GM19395 (cell line): Measurements from ENCODE around the gene CHCHD4.

ENCODE experiments used
- ATAC-seq: cut with Tn5 transposase; IDR thresholded peaks from one replicate; pipeline ENCODE4 v1.9.1; 2021; ENCODE audit warnings: mild to moderate bottlenecking, moderate library complexity; ENCODE audit not compliant: unreplicated experiment

Gene CHCHD4

DNA sequence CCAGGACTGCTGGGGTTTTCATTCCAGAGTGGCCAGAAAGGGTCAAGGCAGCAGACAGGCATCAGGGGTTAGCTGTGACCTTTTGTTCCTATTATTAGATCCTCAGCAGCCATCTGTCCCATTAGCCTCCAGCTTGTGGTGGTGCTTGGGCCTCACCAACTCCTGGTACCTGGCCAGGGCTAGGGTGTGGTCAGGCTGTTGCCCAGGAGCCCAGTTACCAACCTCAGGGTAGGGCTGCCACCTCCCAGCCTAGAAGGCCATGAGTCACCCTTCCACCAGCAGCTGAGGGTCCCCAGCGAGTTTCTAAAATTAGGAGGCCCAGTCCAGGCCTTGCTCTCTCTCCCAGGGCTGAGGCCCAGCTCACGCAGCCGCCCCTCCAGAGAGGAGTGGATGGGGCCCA, 12.3 kb upstream of the CHCHD4 start:
- no peak for ATAC-seq

DNA sequence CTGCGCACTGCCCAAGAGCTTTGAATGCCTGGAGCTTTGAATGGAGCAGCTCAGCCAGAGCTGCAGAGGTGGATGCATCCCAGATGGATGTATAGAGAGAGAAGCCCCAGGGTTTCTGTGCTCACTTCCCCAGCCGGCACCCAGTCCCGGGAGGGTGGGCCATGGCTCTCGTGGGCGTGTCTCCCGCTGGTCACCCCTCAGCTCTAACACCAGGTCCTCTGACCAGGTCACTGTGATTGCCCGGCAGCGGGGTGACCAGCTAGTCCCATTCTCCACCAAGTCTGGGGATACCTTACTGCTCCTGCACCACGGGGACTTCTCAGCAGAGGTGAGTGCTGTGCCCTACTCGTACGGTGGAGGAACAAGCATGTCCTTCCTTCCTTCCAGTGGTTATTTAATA, 10.9 kb upstream of the CHCHD4 start:
- ATAC-seq, result no peak

DNA sequence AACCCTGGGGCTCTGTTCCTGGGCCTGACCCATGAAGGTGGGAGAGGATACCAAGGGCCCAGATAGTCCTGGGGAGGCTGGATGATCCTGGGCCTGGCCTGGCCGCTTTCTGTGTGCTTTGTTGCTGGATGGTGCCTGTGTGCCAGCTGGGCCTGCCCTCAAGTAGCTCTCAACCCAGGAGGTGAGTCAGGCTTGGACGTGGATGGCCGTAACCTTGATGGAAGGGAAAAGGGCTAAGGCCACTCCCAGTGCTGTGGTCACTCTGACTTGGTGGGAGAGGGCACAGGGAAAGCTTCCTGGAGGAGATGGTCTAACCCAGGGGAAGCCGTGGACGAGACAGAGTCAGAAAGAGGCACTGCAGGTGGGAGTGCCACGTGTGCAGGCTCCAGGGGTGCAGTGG, 9.6 kb upstream of the CHCHD4 start:
- ATAC-seq, result no peak

DNA sequence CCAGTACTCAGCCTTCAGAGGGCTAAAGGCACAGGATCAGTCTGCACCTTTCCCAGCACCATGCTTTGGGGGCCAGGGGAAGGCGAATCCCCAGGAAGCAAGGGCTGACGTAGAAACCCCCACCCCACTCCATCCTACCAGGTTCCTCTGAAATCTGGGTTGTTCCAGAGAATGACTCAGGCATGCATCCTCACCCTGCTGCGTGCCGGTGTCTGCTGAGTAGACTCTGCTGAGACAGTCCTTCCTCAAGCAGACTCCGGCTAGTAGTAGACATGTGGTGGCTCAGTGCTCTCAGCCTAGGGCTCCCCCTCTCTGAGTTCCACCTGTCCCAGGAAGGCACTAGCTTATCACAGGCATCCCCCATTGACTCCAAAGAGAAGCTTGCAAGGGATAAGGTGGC, 9.2 kb upstream of the CHCHD4 start:
- ATAC-seq, result no peak

DNA sequence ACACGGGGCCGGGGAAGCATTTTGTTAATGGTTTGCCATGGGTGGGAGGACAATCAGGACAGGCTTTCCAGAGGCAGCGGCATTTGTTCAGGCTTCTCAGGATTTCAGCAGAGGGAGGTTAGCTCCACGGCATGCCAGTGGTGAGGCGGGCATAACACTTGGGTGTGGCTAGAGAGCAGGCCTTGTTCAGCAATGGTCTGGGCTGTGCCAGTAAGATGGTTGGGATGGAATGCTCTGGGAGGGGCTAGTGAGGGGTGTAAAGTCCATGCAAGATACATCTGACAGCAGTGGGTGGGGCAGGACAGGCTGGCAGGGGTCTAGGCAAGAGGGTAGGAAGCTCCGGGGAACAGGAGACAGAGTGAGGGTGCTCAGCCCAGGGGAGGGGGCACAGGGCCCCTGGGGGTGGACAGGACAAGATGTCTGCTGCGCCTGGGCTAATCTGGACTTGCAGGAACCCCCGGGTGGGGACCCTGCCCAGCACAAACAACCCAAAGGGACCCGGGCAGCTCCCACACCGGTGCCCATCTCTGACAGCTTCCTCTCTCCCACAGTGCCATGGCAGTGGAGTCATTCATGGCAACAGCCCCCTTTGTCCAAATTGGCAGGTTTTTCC, 8.6 kb upstream of the CHCHD4 start:
- no peak for ATAC-seq

DNA sequence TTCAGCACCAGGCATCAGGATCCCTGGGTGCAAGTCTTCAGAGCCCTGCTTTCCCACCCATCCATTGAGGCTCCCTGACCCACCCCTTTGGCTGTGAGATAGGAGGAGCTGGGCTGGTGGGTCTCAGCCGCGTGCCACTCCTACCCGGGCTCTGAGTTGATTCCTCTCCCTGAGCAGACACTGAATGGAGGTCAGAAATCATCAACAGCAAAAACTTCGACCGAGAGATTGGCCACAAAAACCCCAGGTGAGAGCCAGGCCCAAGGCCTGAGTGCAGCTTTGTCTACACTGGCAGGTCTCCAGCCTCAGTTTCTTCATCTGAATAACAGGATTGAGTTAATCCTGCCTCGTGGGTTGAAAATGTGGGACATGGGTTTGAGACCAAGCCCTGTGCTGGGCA, 8.0 kb upstream of the CHCHD4 start:
- no peak for ATAC-seq

DNA sequence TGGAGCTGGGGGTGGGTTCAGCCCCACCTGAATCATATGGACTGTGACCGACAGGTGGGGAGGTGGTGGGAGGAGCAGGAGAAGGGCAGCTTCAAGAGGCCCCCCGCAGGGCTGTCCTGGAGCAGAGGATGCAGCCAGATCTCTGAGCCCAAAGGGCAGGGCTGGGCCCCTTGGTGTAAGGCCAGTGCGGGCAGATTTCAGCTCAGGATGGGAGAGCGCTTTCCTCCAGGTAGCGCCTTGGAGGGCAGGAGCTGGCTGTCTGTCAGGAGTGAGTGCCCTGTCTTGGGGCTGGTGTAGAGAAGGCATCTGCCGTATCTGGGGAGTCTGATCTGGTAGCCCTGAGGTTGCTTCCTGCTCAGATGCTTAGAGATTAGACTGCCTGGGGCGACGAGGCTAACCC, 7.5 kb upstream of the CHCHD4 start:
- no peak for ATAC-seq

DNA sequence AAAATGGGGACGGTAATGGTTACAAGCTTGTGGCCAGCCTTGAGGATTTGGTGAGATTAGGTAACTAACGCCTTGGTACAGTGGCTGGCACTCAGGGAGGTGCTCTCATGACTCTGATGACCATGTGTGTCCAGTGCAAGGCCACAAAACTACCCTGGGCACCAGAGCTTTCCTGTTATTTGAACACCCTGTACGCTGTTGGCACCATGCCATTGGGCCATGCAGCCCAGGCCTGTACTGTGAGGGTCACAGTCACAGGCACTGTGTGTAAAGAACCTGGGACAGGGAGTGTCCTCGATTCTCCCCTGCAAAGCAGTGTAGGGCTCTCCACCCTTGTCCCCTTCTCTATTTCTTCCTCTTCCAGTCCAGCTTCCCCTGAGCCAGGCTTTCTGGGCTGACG, 6.5 kb upstream of the CHCHD4 start:
- ATAC-seq, result no peak

DNA sequence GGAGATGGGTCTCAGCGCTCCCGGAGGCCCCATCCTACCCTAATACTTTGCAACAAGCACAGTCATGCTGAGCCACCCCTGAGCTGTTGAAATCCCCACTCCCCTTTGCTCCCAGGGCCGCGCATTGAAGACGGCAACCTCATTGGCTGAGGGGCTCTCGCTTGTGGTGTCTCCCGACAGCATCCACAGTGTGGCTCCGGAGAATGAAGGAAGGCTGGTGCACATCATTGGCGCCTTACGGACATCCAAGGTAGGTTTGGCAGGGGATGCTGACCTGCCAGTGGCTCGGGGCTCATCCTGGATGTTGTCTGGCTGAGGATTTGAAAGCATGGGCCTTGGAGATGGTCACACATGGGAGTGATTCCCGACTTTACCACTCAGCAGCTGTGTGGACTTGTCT, 6.0 kb upstream of the CHCHD4 start:
- ATAC-seq, result no peak

DNA sequence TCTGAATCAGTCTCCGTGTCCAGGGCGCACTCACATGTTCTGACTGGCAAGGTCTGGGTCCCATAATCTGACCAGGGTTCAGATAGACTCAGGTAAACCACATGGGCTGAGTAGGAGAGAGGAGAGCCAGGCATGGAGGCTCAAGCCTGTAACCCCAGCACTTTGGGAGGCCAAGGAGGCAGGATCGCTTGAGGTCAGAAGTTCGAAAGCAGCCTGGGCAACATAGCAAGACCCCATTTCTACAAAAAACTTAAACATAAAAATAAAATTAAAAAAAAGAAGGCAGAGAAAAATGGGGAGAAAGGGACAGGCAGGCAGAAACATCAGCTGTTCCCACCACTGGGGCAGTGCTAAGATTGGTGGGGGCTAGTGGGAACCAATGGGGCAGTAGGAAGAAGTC, 5.6 kb upstream of the CHCHD4 start:
- no peak for ATAC-seq

DNA sequence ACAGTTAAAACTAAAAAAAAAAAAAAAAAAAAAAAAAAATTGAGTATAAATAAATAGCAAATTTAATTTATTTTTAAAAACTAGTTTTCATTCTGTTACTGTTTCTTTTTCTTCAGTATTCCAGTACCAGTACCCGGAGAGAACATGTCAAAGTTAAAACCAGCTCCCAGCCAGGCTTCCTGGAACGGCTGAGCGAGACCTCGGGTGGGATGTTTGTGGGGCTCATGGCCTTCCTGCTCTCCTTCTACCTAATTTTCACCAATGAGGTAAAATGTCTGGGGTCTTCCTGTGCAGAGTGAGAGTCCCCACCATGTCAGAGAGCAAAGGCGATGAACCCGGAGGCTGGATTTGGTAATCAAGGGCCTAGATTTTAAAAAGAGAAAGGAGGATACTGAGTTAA, 4.6 kb upstream of the CHCHD4 start:
- no peak for ATAC-seq

DNA sequence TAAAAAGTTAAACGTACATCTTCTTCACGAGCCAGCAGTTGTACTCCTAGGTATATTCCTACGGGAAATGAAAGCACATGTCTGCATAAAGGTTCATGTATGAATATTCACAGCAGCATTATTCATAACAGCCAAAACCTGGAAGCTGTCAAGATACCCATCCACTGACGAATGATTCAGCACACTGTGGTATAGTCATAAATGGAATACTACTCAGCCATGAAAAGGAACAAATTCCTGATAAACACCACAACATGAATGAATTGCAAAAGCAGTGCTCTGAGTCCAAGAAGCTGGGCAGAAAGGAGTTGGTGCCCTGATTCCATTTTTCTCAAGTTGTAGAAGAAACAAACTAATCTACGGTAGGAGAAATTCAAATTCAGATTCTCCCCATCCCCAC, 4.1 kb upstream of the CHCHD4 start:
- ATAC-seq, result no peak

DNA sequence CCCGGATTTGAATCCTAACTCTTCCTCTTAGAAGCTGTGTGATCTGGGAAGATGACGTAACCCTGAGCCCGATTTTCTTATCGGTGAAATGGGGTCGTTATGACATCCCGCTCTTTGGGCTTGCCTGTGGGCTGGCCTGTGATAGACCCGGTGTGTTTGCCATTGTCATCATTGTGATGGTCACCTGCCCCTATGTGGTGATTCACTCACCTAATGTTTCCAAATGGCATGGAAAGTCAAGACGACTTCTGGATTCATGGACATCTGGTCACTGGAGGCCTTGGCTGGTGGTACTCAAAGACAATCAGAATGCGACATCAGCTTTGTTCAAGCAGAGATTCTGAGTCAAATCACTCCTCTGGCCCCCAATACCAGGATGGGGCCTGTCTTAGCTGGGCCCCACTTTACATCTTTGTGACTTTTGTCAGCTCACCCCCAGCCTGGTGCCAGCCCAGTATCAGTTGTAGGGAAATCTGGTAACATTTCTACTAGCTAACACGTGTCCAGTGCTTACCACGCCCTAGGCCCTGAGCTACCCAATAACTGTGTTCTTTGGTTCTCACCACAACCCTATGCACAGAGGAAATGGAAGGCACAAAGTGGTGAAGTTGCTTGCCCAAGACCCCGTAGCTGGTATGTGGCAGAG, 3.0 kb upstream of the CHCHD4 start:
- ATAC-seq, result no peak

DNA sequence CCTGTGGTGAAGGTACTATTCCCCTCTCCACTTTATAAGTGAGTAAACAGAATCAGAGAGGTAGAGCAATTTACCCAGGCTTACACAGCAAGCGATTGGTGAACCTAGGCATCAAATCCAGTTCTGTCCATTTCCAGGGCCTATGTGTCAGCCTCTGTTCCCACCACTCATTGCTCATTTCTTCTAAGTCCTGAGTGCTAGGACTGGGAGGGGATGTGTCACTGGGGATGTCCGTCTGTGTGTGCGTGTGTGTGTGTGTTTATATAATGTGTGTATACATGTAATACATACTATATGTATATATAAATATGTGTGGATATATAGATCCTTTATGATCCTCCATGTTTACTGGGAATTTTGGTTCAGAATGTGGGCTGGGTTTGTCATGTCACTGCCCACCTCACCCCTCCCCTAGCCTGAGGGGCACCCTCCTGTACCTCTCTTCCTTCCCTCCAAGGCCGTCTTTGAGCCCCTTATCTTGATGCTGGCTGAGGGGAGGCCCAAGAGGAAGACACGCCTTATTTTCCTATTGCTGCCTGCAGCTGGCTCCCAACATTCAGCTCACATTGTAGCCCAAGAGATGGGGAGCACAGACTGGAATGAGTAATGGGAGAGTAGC, 2.3 kb upstream of the CHCHD4 start:
- ATAC-seq, result no peak

DNA sequence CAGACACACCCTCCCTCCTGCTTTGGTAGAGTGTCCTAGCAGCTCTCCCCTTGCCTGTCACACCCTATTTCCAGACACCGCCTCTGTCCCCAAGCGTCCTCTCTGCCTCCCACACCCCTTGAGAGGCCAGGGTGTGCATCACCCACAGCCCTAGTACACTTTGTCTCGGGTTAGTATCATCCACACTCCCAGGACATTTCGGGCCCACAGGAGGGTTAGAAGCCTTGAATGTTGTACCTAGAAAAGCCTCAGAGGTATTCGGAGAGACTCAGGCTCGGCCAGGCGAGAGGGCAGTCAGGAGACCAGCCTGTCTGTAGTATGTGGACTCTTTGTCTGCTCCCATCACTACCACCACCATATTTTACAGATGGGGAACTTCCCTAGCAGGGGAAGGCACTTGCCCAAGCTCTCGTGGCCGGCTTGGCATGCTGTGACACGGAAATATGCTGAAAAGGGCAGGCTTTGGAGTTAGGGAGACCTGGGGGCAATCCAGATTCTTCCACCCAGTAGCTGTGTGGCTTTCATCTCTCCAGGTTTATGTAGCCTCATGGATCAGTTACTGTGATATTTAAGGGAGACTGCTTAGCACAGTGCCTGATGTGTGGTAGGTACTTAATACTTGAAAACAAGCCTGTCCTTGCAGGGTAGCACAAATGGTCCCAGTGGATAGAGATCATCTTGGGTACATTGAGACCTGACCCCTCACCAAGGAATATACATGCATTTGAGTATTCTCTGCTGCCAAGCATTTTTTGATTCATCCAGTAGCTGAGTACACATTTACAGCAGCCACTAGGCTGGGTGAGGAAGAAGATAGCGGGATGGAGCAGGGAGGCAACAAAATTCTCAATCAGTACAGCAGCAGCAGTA, 1.6 kb upstream of the CHCHD4 start:
- ATAC-seq, result no peak

DNA sequence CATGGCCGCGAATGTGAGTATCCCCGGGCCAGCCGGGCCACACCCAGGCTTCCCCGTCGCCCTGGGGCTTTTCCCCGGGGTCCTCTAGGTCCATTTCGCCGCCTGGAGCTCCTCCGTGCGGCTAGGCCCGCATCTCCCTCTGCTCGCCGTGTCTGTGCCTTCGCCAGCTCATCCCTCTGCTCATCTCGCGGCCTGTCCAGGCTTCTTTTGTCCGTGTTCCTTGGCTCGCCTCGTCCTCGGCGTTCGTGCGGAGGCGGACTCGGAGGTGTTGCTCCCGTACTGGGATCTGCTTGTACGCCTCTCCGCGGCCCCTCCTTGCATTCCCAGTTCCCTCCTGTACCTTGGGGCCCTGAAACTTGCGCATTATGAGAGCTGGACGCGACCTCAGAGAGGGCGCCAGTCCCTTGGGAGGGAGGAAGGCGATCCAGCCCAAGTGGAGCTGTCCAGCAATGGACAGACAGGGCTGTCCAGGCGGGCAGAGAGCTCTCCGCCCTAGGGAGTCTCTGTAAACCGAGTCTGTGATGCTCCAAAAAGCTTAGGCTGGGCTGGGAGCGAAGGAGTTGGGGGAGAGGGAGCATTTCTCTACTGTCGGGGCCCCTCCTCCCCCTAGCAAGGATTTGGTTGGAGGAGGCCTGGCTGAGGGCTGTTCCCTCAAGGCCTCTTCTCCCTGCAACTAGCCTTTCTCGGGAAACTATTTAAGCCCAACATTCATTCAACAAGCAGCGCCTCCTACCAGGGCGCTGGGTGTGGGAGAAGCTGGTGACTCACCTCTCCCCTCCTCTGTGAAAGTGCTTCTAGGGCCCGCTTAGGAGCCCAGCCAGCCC, 735 bp upstream of the CHCHD4 start:
- peak; percentile 38 for ATAC-seq

DNA sequence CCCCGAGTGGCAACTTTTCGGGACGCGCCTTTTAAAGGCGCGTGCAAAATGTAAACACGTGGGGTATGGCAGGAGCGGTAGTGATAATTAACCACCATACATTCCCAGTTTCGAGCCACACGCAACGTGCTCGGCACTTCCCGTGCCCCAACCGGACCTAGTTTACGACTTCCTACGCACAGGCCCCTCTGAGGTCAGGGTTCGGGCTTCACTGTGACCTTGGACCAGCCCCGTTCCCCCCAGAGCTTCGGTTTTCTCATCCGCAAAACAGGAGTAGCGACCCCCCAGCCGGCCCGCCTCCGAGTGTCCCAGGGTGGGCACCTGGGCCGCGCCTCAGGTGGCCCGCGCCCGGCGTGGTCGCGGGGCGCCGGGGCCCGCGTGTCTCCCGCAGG, 451 bp downstream of the CHCHD4 start:
- peak; percentile 62 for ATAC-seq

DNA sequence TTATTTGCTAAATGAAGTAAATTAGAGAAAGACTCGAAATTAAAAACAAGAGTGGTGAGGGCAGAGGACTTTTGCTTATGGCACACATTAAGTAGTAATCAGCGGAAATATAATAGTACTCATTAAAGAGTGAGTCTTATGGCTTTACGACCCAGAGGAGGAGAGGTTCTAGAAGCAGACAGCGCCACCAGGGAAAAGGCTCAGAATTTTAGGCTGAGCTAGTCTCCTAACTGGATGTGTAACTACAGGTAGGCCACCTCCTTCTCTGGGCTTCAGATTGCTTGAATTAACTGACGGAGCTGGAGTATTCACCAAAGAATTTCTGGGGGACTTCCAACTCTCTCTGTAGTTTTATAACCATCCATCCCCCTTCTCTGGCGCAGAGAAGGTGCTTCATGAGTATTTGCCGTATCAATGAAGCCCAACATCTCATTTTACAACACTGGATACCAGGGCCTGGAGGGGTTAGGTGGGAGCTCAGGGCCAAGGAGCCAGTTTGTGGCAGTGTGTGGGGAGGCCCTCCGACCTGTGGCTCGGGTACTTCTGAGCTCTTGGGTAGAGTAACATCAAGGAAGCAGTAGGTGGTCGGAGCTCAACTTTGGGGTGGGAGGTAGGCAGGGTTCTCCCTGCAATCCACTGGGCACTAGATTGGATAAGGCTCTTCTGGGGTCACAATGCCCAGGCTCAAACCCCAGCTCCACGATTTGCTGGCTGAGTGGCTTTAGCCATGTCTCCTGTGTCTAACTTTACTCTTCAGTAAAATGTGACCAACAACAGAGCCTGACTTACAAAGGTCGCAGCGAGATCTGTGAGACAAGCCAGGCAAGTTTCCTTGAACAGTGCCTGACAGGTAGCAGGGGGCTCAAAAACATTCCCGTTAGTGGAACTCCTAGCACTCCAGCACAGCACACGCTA, 1.1 kb downstream of the CHCHD4 start:
- ATAC-seq, result no peak

DNA sequence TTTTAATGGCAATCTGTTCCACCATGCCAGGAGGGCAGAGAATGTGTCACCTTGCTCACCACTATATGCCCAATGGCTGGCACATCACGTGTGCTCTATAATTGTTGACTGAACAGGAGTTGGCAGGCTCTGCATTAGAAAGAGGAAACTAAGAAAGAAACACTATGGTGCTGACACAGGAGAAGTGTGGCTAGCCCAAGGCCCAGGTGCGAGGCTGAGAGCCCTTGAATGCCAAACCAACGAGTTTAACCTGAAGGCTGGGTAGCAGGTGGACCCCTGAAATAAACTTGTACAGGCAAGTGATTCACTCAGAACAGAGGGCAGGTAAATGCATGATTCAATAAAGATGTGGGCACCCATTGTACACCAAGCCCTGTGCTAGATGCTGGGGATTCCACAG, 2.4 kb downstream of the CHCHD4 start:
- no peak for ATAC-seq

DNA sequence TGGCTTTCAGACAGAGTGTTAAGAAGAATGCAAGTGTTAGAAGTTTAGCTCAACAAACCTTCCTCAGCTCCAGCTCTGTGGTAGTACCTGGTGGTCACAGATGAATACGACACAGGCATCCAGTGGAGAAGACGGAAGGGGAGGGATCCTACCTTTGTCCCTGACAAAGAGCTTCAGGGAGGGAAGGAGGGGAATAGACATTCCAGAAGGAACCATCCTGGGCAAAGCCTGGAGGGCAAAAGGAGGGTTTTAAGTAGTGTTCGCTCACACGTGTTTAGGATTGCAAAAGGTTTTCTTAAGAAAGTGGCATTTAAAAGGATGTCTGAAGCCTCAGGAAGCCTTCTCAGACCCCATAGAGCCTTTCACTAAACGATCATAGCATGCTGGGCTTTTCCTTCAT, 2.8 kb downstream of the CHCHD4 start:
- no peak for ATAC-seq
